Globus pallidus (tissue), 1 donor: Measurements from ENCODE around the gene ASTN2.

Experiments used
- DNase-seq: peaks from one replicate; pipeline ENCODE4 v3.0.0-alpha.2; 2015; ENCODE audit warnings: low spot score

ASTN2 gene

GRCh38 chr9:116387934-116388698 lies 1026.7 kb downstream of the ASTN2 start:
- DNase-seq, result no peak

- DNase-seq, result no peak
Measured at GRCh38 chr9:116383936-116384335, 1030.9 kb downstream of the ASTN2 start.

DNA sequence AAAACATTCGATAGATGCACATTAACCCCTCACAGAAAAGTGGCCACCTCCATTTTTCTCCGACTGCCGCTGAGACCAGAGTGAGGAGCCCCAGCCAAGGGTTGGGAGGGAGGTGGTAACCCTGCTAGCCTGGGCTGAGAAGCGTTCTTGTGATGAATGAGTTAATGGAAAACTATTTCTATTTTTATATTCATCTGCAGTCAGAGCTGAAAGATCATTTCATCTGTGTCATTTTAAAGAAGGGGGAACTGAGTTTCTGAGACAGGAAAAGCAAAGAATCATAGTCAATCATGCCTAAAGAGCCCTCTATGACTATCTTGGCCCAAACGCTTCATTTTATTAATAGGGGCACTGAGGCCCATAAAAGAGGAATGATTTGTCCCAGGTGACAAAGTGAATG lies 1031.7 kb downstream of the ASTN2 start:
- DNase-seq, result no peak

- no peak for DNase-seq
Measured at GRCh38 chr9:116382053-116382452, 1032.8 kb downstream of the ASTN2 start.

DNA sequence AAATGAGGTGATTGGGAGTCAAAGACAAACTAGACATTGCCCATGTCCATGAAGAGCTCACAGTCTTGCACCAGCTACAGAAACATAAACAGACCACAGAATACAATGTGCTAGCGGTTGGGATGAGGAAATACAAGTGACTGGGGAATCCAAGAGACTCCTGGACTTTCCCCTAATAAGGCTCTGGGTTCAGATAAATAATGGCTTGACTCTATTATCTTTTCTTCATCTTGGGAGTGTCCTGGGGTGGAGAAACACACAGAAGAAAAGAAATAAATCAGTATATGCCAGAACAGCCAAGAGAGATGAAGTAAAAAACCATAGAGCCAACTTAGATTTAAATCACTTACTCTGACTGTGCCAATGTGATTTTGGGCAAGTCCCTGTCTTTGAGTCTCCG lies 1033.5 kb downstream of the ASTN2 start:
- DNase-seq, result no peak

GRCh38 chr9:116380496-116380995 lies 1034.3 kb downstream of the ASTN2 start:
- DNase-seq, result no peak

DNA sequence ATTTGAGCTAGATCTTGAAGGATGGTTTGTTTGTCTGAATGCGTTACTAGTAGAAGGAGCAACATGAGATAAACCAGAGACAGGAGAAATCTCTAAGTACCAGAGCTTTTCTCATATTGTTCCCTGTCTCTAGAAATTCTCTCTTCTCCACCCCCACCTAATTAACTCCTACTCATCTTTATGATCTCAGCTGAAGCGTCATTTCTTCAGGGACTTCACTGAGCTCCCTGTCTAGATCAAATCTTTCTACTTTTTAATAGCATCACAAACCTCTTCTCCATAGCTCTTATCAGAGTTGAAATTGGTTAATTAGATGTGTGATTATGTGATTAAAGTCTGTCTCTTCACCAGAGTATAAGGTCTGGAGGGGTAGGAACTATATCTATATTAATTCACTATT lies 1035.0 kb downstream of the ASTN2 start:
- no peak for DNase-seq

- no peak for DNase-seq
Measured at GRCh38 chr9:116378873-116379272, 1036.0 kb downstream of the ASTN2 start.

- DNase-seq, result no peak
Measured at GRCh38 chr9:116377179-116377798, 1037.6 kb downstream of the ASTN2 start.
